Small intestine (tissue), 7 donors: Measurements from ENCODE around the gene FOS. TPM values are rescaled to one million over a fixed set of nuclear protein-coding genes. Genes with fewer than 3 reads are reported as not detected.
A peak's percentile ranks its signal among the peaks of the same experiment; 100 is the strongest.

ENCODE experiments used
- DNase-seq, 2 donors: peaks; one replicate each; pipeline versions ENCODE4 v3.0.0 to v3.0.0-alpha.2; 2013
- FAIRE-seq: peaks from 2 replicates; lab custom pipeline; 2012; peaks lifted over from hg19 to GRCh38; lab: Jason Lieb, UNC
- H3K27ac ChIP-seq, 3 donors: one replicate each; pipeline ENCODE4 v1.5.1; 2013; ENCODE audit warnings: low read length in 2 of 3, mild to moderate bottlenecking in 2 of 3, control low read depth in 1 of 3, inconsistent platforms in 1 of 3, low read depth in 1 of 3, moderate library complexity in 1 of 3
- H3K27me3 ChIP-seq, 3 donors: one replicate each; pipeline ENCODE4 v1.6.1; 2013; ENCODE audit warnings: low read length in 3 of 3, inconsistent platforms in 1 of 3; ENCODE audit not compliant: control insufficient read depth in 3 of 3, insufficient read depth in 3 of 3
- H3K36me3 ChIP-seq, 3 donors: one replicate each; pipeline ENCODE4 v1.6.1; 2013; ENCODE audit warnings: low read length in 3 of 3, inconsistent platforms in 1 of 3, low read depth in 1 of 3, mild to moderate bottlenecking in 1 of 3, moderate library complexity in 1 of 3; ENCODE audit not compliant: control insufficient read depth in 3 of 3, insufficient read depth in 2 of 3
- H3K4me1 ChIP-seq, 3 donors: one replicate each; pipeline ENCODE4 v1.6.1; 2013; ENCODE audit warnings: low read length in 2 of 3, inconsistent platforms in 1 of 3, low read depth in 1 of 3, mild to moderate bottlenecking in 1 of 3, moderate library complexity in 1 of 3; ENCODE audit not compliant: control insufficient read depth in 3 of 3, insufficient read depth in 2 of 3
- H3K4me3 ChIP-seq, 3 donors: one replicate each; pipeline ENCODE4 v1.5.1; 2013; ENCODE audit warnings: low read length in 3 of 3, control low read depth in 1 of 3, inconsistent platforms in 1 of 3, low read depth in 1 of 3, mild to moderate bottlenecking in 1 of 3, moderate library complexity in 1 of 3
- H3K9me3 ChIP-seq, 2 donors: one replicate each; pipeline ENCODE4 v1.6.1; 2013; ENCODE audit warnings: low read depth in 1 of 2, low read length in 1 of 2; ENCODE audit not compliant: control insufficient read depth in 2 of 2, insufficient read depth in 1 of 2
- WGBS, 3 donors: extraction: QIAGEN DNeasy Blood & Tissue Kit; methylation state at CpG; one replicate each; pipeline ENCODE4 v1.1.7; 2013; 5-methylcytosine and 5-hydroxymethylcytosine counted together
- polyA plus RNA-seq, 4 donors: library from polyadenylated mRNA; stranded (reverse) in 3 of 4; unstranded in 1 of 4; fragments of 200-250 nt in 3 of 4; fragments of 120-200 nt in 1 of 4; gene quantifications; one replicate each; pipeline versions ENCODE4 v1.2.1 to v1.2.3, GENCODE V29; 2013
- donor health status: healthy with polysubstance abuse.
- donor health status: control.
- donor health status: control.
- donor health status: Bipolar disorder and iron deficiency.
- donor health status: healthy.

The FOS gene
- polyA plus RNA-seq, 4 donors = 71.6 to 1,102 (median 240) TPM

DNA sequence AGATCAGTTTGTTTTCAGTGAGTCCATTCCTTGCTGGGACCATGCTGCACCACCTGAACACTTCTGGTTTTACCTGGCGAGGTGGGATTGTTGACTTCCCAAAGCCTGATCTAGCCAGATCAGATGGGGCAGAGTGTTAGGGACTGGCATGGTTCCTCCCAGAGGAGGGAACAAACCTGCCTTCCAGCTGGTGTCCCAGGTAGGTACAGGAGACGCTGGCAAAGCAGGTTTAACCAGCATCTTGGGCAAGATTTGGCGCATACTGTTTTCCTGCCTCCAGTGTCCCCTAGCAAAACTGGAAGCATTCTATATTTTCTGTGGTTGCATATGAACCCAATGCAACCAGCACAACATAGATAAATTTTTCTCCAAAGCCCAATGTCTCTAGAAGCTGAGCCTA lies 14.6 kb upstream of the FOS start:
- Histone ChIP-seq H3K27ac (no peak overlapping the region), H3K4me1 (peaks cover 0 to 21% (median 5%) of the 10 kb centered on the region in 3 donors), H3K4me3 (no peak overlapping the region), H3K36me3 (no peaks in the 10 kb centered on the region), H3K27me3 (no peaks in the 10 kb centered on the region), H3K9me3 (no peaks in the 10 kb centered on the region)
- no peak for DNase-seq
- WGBS, 3 donors = 68 to 88% (median 75%) methylated on average over 3 of the region's 3 CpGs
- FAIRE-seq = no peak

DNA sequence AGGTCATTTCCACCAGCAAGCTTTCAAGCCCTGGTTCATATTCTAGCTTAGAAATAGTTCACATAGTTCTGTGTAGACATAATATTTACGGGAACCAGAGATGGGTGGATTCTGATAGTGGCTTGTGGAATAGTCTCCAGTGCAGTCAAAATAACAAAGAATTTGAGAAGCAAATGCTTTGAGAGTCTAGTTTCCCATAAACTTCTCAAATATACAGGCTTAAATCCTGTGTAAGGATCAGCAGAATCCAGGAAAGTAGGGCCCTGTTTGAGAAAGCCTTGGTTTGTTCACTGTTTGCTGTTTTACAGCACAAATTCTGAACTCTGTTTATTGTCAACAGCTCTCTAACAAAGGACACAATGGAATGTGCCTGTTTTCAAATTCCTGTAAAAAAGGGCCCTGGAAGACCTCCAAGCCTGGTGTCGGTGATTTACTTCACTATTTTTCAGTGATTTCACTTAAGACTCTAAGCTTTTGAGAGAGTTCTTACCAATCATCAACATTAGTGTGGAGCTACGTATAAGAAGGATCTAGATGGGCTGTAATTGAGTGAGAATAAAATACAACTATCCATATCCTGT lies 11.4 kb upstream of the FOS start:
- FAIRE-seq (no peak), DNase-seq (no peak)
- Histone ChIP-seq H3K27ac (peak overlapping the region in 2 of 3 donors; percentile 52 to 66), H3K36me3 (no peaks in the 10 kb centered on the region), H3K27me3 (no peaks in the 10 kb centered on the region), H3K4me3 (no peak overlapping the region), H3K4me1 (peaks cover 0 to 8% (median 0%) of the 10 kb centered on the region in 3 donors), H3K9me3 (no peaks in the 10 kb centered on the region)
- WGBS, 3 donors = 67 to 91% (median 82%) methylated on average over 3 of the region's 3 CpGs

DNA sequence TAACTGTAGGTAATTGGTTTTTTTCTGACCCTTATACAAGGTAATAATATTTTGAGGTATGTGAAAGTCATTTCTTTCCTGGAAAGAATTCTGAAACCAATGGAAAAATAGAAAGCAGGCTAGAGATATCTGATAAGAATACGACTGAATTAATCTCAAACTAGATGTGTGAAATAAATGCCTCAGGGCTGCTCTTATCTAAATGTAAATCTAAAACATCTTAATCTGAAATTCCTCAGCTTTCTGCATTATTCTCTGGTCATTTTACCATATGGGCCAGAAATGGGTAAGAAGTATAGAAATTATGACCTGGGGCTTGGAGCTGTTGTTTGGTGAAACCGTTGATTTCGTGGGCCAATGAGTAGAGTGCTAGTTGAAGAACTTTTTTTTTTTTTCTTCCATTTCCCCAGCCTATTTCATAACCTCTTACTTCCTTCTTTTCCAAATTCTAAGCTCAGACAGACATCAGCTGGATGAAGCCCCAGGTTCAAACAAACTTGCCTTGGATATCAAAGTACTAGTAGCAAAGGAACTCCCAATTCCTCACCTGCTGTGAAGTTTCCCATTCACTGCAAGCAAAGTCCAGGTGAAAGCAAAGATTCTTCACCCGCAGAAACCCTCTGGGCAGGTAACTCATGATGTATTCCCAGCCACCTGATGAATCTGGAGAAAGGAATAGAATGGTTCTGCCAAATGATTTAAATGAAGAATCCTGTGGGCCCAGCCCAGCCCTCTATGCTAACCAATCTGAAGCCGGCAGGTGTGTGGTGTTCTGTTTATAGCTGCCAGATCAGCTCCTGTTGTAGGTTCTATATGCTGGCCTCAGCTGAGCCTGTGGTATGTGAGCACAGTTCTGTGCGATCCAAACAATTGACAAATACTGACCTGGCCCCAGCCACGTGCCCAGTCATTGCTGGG lies 9.7 kb upstream of the FOS start:
- WGBS, 3 donors = 40 to 61% (median 55%) methylated on average over 7 of the region's 7 CpGs

DNA sequence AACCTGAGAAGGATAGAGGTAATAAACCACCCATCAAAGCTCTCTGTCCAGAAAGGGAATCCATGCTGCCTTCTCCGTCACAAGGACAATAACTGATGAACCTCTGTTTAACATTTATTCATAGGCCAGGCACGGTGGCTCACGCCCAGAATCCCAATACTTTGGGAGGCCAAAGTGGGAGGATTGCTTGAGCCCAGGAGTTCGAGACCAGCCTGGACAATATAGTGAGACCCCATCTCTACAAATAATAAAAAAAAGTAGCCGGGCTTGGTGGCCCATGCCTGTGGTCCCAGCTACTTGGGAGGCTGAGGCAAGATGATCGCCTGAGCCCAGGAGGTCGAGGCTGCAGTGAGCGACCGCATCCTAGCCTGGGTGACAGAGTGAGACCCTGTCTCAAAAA lies 7.1 kb upstream of the FOS start:
- 91 to 94% (median 93%) methylated on average over 9 of the region's 9 CpGs for WGBS, 3 donors
- DNase-seq (no peak), FAIRE-seq (no peak)
- no peak overlapping the region for H3K27ac ChIP-seq
- no peak overlapping the region for H3K4me3 ChIP-seq
- H3K36me3 ChIP-seq = no peaks in the 10 kb centered on the region
- peaks cover 0 to 17% (median 8%) of the 10 kb centered on the region in 3 donors for H3K4me1 ChIP-seq
- no peaks in the 10 kb centered on the region for H3K9me3 ChIP-seq
- H3K27me3 ChIP-seq = no peaks in the 10 kb centered on the region

More for the DNA sequence above, 9.7 kb upstream of the FOS start:
- DNase-seq (peak; percentile 37 to 66), FAIRE-seq (no peak)
- peaks cover 0 to 14% (median 2%) of the 10 kb centered on the region in 3 donors for H3K4me1 ChIP-seq
- no peaks in the 10 kb centered on the region for H3K27me3 ChIP-seq
- H3K27ac ChIP-seq = peak overlapping the region in 1 of 3 donors; percentile 14
- no peaks in the 10 kb centered on the region for H3K9me3 ChIP-seq
- H3K4me3 ChIP-seq = no peak overlapping the region
- no peaks in the 10 kb centered on the region for H3K36me3 ChIP-seq

DNA sequence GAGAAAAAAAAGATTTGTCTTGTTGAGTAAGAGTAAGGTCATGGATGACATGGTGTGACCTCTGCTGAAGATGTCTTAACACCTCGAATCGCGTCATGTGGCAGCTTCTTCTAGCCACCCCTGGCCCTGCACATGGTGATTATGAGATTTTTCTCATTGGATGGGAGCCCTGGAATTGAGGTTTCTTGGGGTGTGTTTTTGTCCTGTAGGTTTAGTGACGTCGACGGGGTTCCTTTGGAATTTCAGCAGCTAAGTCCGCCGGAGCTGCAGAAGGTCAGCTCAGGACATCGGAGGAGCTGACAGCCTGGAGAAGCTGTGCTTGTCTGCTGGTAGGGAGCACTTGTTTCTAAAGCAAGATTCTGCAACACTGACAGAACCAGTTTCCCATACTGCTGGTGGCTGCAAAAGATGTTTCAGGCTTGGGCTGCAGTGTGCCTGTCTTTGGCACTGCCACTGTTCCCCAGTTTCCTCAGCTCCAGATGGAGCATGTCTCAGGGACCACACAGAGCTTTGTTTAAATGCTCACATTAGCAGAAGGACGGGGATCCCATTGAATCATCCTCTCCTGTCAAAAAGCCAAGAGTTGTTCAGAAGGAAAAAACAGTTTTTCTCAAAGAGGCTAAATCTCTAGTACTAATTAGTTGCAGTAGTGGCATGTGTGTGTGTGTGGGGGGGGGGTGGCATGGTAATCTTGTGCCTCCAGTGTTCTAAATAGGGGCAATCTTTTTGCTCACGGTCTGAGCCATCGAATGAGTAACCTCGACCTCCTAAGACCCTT lies 5.2 kb upstream of the FOS start:
- Histone ChIP-seq H3K36me3 (no peaks in the 10 kb centered on the region), H3K27ac (peak overlapping the region in 2 of 3 donors; percentile 21 to 69), H3K4me1 (peaks cover 0 to 28% (median 8%) of the 10 kb centered on the region in 3 donors), H3K4me3 (no peak overlapping the region), H3K27me3 (no peaks in the 10 kb centered on the region), H3K9me3 (no peaks in the 10 kb centered on the region)
- FAIRE-seq (no peak), DNase-seq (peak in 1 of 2 donors; percentile 44)
- 64 to 82% (median 72%) methylated on average over 13 of the region's 13 CpGs for WGBS, 3 donors

DNA sequence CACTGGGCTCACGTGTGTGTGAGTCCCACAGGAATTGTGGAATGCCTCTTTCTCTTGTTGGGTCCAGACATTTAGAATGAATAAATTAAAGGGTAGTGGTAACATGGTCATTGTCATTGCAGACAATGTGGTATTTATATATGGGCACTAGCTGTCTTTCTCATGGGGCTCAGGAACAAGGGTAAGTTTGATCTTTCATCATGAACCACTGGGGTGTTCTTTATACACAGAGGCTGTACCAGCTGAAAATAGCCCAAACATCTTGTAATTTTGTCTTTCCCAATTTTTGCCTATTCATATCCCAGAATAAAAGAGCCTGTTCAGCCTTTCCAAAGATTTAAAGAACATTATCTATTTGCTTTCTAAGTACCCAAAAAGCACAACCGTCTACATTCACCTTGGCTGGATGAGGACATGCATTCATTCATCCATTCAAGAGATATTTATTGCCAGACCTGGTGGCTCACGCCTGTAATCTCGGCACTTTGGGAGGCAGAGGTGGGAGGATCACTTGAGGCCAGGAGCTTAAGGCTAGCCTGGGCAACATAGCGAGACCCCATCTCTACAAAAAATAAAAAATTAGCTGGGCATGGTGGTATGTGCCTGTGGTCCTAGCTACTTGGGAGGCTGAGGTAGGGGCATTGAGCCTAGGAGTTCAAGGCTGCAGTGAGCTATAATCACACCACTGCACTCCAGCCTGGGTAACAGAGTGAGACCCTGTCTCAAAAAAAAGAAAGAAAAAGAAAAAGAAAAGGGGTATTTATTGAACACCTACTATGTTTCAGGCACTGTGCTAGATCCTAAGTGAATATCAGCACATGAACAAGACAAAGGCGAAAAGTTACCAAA lies 4.4 kb upstream of the FOS start:
- FAIRE-seq = no peak
- no peaks in the 10 kb centered on the region for H3K9me3 ChIP-seq
- 74 to 85% (median 81%) methylated on average over 6 of the region's 6 CpGs for WGBS, 3 donors
- DNase-seq = no peak
- peak overlapping the region in 2 of 3 donors; percentile 8 to 69 for H3K27ac ChIP-seq
- no peaks in the 10 kb centered on the region for H3K27me3 ChIP-seq
- peaks cover 0 to 22% (median 8%) of the 10 kb centered on the region in 3 donors for H3K4me1 ChIP-seq
- H3K4me3 ChIP-seq = no peak overlapping the region
- no peaks in the 10 kb centered on the region for H3K36me3 ChIP-seq

DNA sequence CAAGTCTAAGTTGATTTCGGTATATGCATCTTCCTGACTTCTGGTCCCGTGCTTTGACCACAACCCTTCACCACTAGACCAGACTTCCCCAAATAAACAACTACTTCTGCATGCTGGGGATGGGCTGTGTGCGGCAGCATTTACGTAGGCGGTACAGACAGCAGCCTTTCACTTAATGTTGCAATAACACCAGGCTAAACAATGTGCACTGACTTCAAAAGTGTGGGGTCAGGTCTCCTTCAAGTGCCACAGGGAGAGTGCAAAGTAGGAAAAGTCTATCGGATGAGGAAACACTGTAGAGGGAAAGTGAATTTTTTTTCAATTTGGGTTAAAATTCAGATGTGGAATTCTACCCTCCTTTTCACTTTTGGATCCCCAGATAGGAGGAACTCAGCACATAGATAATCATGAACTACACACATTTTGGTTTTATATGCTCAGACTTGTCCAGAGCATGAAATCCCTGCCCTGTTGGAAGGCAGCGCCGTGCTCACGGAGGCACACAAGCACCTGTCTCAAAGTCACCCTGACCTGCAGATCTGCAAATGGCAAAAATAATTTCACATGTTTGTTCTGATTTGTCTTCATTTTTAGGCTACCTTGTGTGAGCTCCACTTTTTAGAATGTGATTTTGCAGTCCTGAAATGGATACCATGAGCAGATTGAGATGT lies 3.6 kb upstream of the FOS start:
- peaks cover 0 to 5% (median 0%) of the 10 kb centered on the region in 3 donors for H3K27me3 ChIP-seq
- DNase-seq = peak in 1 of 2 donors; percentile 51
- no peaks in the 10 kb centered on the region for H3K9me3 ChIP-seq
- FAIRE-seq = no peak
- H3K27ac ChIP-seq = peak overlapping the region in 1 of 3 donors; percentile 82
- H3K4me1 ChIP-seq = peaks cover 0 to 26% (median 8%) of the 10 kb centered on the region in 3 donors
- H3K4me3 ChIP-seq = no peak overlapping the region
- 64 to 89% (median 77%) methylated on average over 9 of the region's 9 CpGs for WGBS, 3 donors
- peaks cover 0 to 6% (median 1%) of the 10 kb centered on the region in 3 donors for H3K36me3 ChIP-seq
